GM23338 (cell line): ENCODE results near the gene AP2A2. TPM values are rescaled to one million over a fixed set of nuclear protein-coding genes. Genes with fewer than 3 reads are reported as not detected.

ENCODE experiments used
- ATAC-seq: fragments of 200-7000 bp; cut with Tn5 transposase; 3 replicates; pipeline ENCODE4 v1.9.1; 2020
- DNase-seq: peaks from one replicate; pipeline ENCODE4 v3.0.0-alpha.2; 2015; ENCODE audit warnings: low spot score
- H2AFZ ChIP-seq: fragments of 200-600 bp; sonication (generic); 2 replicates; pipeline ENCODE4 v1.8.0; 2016; ENCODE audit warnings: antibody characterized with exemption, mild to moderate bottlenecking, moderate library complexity
- H3F3A ChIP-seq: fragments of 200-600 bp; sonication (generic); replicated peaks from 2 replicates; pipeline ENCODE4 v1.8.0; 2017; ENCODE audit warnings: antibody characterized with exemption, mixed run types, low read depth
- H3K27ac ChIP-seq: fragments of 200-600 bp; sonication (generic); 2 replicates; pipeline ENCODE4 v1.6.1; 2016; ENCODE audit warnings: low read depth
- H3K27me3 ChIP-seq: fragments of 200-600 bp; sonication (generic); 2 replicates; pipeline ENCODE4 v1.8.0; 2016; ENCODE audit warnings: mild to moderate bottlenecking, mixed run types, moderate library complexity; ENCODE audit not compliant: insufficient read depth
- H3K36me3 ChIP-seq: fragments of 200-600 bp; sonication (generic); 2 replicates; pipeline ENCODE4 v1.8.0; 2016; ENCODE audit warnings: mild to moderate bottlenecking; ENCODE audit not compliant: insufficient read depth
- H3K4me1 ChIP-seq: fragments of 200-600 bp; sonication (generic); 2 replicates; pipeline ENCODE4 v1.8.0; 2016; ENCODE audit warnings: mild to moderate bottlenecking, moderate library complexity; ENCODE audit not compliant: insufficient read depth
- H3K4me2 ChIP-seq: fragments of 200-600 bp; sonication (generic); 2 replicates; pipeline ENCODE4 v1.7.1; 2017; ENCODE audit warnings: mixed run types
- H3K4me3 ChIP-seq: fragments of 200-600 bp; sonication (generic); 2 replicates; pipeline ENCODE4 v1.6.1; 2016; ENCODE audit warnings: mixed run types
- H3K79me2 ChIP-seq: fragments of 200-600 bp; sonication (generic); replicated peaks from 2 replicates; pipeline ENCODE4 v1.8.0; 2017; ENCODE audit warnings: mild to moderate bottlenecking; ENCODE audit not compliant: insufficient read depth
- H3K9me2 ChIP-seq: fragments of 200-600 bp; sonication (generic); 2 replicates; pipeline ENCODE4 v1.8.0; 2017; ENCODE audit not compliant: insufficient read depth
- H4K20me1 ChIP-seq: fragments of 200-600 bp; sonication (generic); replicated peaks from 2 replicates; pipeline ENCODE4 v1.8.0; 2017; ENCODE audit warnings: mild to moderate bottlenecking; ENCODE audit not compliant: insufficient read depth
- H3K27ac Mint-ChIP-seq: 2 replicates; pipeline ENCODE4 v1.8.0; 2020; ENCODE audit warnings: inconsistent platforms, mild to moderate bottlenecking, moderate library complexity, mixed read lengths
- H3K27me3 Mint-ChIP-seq: 3 replicates; pipeline ENCODE4 v1.8.0; 2022; ENCODE audit warnings: low read depth, mild to moderate bottlenecking, moderate library complexity, mixed read lengths, inconsistent platforms; ENCODE audit not compliant: insufficient read depth, poor library complexity
- H3K36me3 Mint-ChIP-seq: 3 replicates; pipeline ENCODE4 v1.8.0; 2021; ENCODE audit warnings: low read depth, mild to moderate bottlenecking, inconsistent platforms, moderate library complexity, mixed read lengths
- H3K4me1 Mint-ChIP-seq: 3 replicates; pipeline ENCODE4 v1.8.0; 2020; ENCODE audit warnings: mild to moderate bottlenecking, inconsistent platforms, mixed read lengths
- H3K4me3 Mint-ChIP-seq: 3 replicates; pipeline ENCODE4 v1.8.0; 2021; ENCODE audit warnings: moderate library complexity, mild to moderate bottlenecking, inconsistent platforms, mixed read lengths
- H3K9me3 Mint-ChIP-seq: 3 replicates; pipeline ENCODE4 v1.8.0; 2020; ENCODE audit warnings: moderate library complexity, mild to moderate bottlenecking, inconsistent platforms, mixed read lengths
- CREB1 ChIP-seq: fragments of 250-450 bp; sonication (Bioruptor Pico); IDR thresholded peaks from 2 replicates; pipeline ENCODE4 v1.5.0; 2020; ENCODE audit warnings: low read depth, mild to moderate bottlenecking, moderate library complexity
- EZH2 ChIP-seq: fragments of 200-600 bp; sonication (generic); IDR thresholded peaks from one replicate; pipeline ENCODE4 v1.8.0; 2017; ENCODE audit warnings: antibody characterized with exemption, mild to moderate bottlenecking, low read depth; ENCODE audit not compliant: unreplicated experiment
- EZH2phosphoT487 ChIP-seq: fragments of 200-600 bp; sonication (generic); IDR thresholded peaks from one replicate; pipeline ENCODE4 v1.8.1; 2018; ENCODE audit warnings: antibody characterized with exemption; ENCODE audit not compliant: unreplicated experiment
- JUNB ChIP-seq: IDR thresholded peaks from one replicate; pipeline ENCODE4 v1.6.1; 2016; ENCODE audit warnings: antibody characterized with exemption; ENCODE audit not compliant: unreplicated experiment
- NANOG ChIP-seq: IDR thresholded peaks from 2 replicates; pipeline ENCODE4 v1.6.1; 2016; ENCODE audit warnings: antibody characterized with exemption, borderline replicate concordance
- POLR2AphosphoS5 ChIP-seq: IDR thresholded peaks from 2 replicates; pipeline ENCODE4 v1.6.1; 2016; ENCODE audit warnings: antibody characterized with exemption, low read depth
- REST ChIP-seq: IDR thresholded peaks from one replicate; pipeline ENCODE4 v1.6.1; 2018; ENCODE audit warnings: antibody characterized with exemption; ENCODE audit not compliant: unreplicated experiment
- STAT1 ChIP-seq: IDR thresholded peaks from one replicate; pipeline ENCODE4 v1.6.1; 2016; ENCODE audit warnings: antibody characterized with exemption; ENCODE audit not compliant: unreplicated experiment
- ZNF114 ChIP-seq: fragments of 250-450 bp; sonication (Bioruptor Pico); IDR thresholded peaks from 2 replicates; pipeline ENCODE4 v1.5.0; 2020; ENCODE audit warnings: mild to moderate bottlenecking, moderate library complexity
- ZNF331 ChIP-seq: fragments of 250-450 bp; sonication (Bioruptor Pico); IDR thresholded peaks from 2 replicates; pipeline ENCODE4 v1.5.0; 2020; ENCODE audit warnings: low read depth, mild to moderate bottlenecking, moderate library complexity
- polyA plus RNA-seq: library from polyadenylated mRNA; unstranded; fragments of >200 nt; fragmentation: Nextera tagmentation; extraction: Ambion mirVana; gene quantifications from 2 replicates; pipeline ENCODE4 v1.2.1, GENCODE V29; 2016
- total RNA-seq: library from RNA; depleted of rRNA; stranded (reverse); fragments of >200 nt; shearing (Covaris generic); gene quantifications from 2 replicates; pipeline ENCODE4 v1.2.3, GENCODE V29; 2014
- TF ChIP-seq, protein P1 (sequence below), 2 experiments: fragments of 200-600 bp in 1 of 2; sonication (generic) in 1 of 2; conservative IDR thresholded peaks; 2 replicates each; pipeline versions ENCODE4 v1.5.1 to v1.6.1; 2016 to 2017; ENCODE audit warnings: antibody characterized with exemption in 2 of 2, low read depth in 2 of 2, mild to moderate bottlenecking in 2 of 2, moderate library complexity in 1 of 2
- TF ChIP-seq, protein P2 (sequence below): IDR thresholded peaks from 2 replicates; pipeline ENCODE4 v1.6.1; 2016; ENCODE audit warnings: antibody characterized with exemption

AP2A2 gene
- total and polyA plus RNA-seq, 2 experiments from 2014 or later, result 23.7 to 47.5 TPM

DNA sequence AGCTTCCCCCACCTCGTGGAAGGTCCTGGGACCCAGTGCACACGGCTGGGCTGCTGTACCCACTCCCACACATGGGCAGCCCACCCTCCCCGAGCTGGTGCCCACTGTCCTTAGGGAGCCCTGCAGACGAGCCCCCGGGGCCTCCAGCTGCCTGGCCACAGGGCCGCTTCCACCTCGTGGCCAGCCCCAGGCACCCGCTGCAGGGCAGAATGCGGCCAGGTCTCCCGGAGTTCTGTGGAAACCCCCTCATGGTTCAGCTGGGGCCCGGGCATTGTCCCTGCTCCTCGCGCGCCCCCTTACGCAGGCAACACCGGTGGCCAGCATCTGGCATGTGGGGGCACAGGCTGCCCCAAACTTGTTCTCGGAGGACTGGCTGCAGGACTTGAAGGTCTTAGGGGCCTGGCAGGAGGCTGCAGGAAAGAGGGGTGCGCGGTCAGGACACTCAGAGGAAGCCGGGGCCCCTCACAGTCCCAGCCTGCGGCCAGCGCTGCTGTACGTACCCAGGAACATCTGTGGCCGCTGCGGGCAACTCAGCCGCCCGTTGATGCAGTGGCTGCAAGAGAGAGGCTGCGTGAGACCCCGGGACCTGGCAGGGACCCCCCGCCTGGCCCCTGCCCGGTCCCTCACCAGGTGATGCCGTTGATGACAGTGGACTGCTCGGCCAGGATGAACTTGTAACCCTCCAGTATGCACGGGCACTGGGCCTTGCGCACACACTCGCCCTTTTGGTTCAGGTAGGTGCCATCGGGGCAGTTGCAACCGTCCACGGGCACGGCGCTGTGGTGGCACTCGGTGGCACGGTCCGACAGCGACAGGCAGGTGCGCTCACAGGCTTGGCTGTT is 101.2 kb downstream of the AP2A2 start:
- H2AFZ ChIP-seq, result no peak overlapping the region
- no peaks in the 10 kb centered on the region for H4K20me1 ChIP-seq
- Mint-ChIP-seq H3K4me1 (no peaks in the 10 kb centered on the region; the same call in 2 of the 3 replicates), H3K9me3 (no peaks in the 10 kb centered on the region), H3K36me3 (no peaks in the 10 kb centered on the region; the same call in 2 of the 3 replicates), H3K27ac (no peak overlapping the region), H3K4me3 (no peak overlapping the region), H3K27me3 (peaks cover 14% of the 10 kb centered on the region)
- ATAC-seq, result no peak
- no peak for DNase-seq
- H3K9me2 ChIP-seq, result no peaks in the 10 kb centered on the region
- no peak overlapping the region for H3K27ac ChIP-seq
- no peak overlapping the region for H3K4me2 ChIP-seq
- no peaks in the 10 kb centered on the region for H3K27me3 ChIP-seq
- H3K4me3 ChIP-seq, result no peak overlapping the region
- TF ChIP-seq, protein P1, sequence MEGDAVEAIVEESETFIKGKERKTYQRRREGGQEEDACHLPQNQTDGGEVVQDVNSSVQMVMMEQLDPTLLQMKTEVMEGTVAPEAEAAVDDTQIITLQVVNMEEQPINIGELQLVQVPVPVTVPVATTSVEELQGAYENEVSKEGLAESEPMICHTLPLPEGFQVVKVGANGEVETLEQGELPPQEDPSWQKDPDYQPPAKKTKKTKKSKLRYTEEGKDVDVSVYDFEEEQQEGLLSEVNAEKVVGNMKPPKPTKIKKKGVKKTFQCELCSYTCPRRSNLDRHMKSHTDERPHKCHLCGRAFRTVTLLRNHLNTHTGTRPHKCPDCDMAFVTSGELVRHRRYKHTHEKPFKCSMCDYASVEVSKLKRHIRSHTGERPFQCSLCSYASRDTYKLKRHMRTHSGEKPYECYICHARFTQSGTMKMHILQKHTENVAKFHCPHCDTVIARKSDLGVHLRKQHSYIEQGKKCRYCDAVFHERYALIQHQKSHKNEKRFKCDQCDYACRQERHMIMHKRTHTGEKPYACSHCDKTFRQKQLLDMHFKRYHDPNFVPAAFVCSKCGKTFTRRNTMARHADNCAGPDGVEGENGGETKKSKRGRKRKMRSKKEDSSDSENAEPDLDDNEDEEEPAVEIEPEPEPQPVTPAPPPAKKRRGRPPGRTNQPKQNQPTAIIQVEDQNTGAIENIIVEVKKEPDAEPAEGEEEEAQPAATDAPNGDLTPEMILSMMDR (conservative IDR thresholded peaks at IDR 0.05; ENCODE audit: low read depth in 2 of 2), result no peak
- no peak for TF ChIP-seq EZH2
- H3K36me3 ChIP-seq, result no peaks in the 10 kb centered on the region
- H3K79me2 ChIP-seq, result no peaks in the 10 kb centered on the region
- H3K4me1 ChIP-seq, result no peaks in the 10 kb centered on the region
- no peaks in the 10 kb centered on the region for H3F3A ChIP-seq

- Mint-ChIP-seq H3K36me3 (no peaks in the 10 kb centered on the region; the same call in 2 of the 3 replicates), H3K9me3 (no peaks in the 10 kb centered on the region), H3K4me3 (no peak overlapping the region), H3K27ac (no peak overlapping the region), H3K27me3 (peaks cover 12% of the 10 kb centered on the region), H3K4me1 (no peaks in the 10 kb centered on the region; the same call in 2 of the 3 replicates)
- H3K79me2 ChIP-seq, result no peaks in the 10 kb centered on the region
- no peak overlapping the region for H3K27ac ChIP-seq
- no peaks in the 10 kb centered on the region for H3K36me3 ChIP-seq
- H4K20me1 ChIP-seq, result no peaks in the 10 kb centered on the region
- ATAC-seq (no peak), DNase-seq (no peak)
- no peak overlapping the region for H3K4me3 ChIP-seq
- H3K4me1 ChIP-seq, result no peaks in the 10 kb centered on the region
- no peaks in the 10 kb centered on the region for H3F3A ChIP-seq
- no peak overlapping the region for H3K4me2 ChIP-seq
- H2AFZ ChIP-seq, result no peak overlapping the region
- H3K27me3 ChIP-seq, result no peaks in the 10 kb centered on the region
- no peaks in the 10 kb centered on the region for H3K9me2 ChIP-seq
- TF ChIP-seq JUNB (no peak), STAT1 (no peak), POLR2AphosphoS5 (no peak), EZH2 (no peak), NANOG (no peak), CREB1 (CRISPR knock-in tag) (no peak), REST (no peak), ZNF114 (CRISPR knock-in tag) (no peak), ZNF331 (CRISPR knock-in tag) (no peak), EZH2phosphoT487 (no peak)
- TF ChIP-seq, protein P1 (conservative IDR thresholded peaks at IDR 0.05; ENCODE audit: low read depth in 2 of 2), result no peak
- TF ChIP-seq, protein P2, sequence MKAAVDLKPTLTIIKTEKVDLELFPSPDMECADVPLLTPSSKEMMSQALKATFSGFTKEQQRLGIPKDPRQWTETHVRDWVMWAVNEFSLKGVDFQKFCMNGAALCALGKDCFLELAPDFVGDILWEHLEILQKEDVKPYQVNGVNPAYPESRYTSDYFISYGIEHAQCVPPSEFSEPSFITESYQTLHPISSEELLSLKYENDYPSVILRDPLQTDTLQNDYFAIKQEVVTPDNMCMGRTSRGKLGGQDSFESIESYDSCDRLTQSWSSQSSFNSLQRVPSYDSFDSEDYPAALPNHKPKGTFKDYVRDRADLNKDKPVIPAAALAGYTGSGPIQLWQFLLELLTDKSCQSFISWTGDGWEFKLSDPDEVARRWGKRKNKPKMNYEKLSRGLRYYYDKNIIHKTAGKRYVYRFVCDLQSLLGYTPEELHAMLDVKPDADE, result no peak
These were observed 102.0 kb downstream of the AP2A2 start for GRCh38 chr11:1027483-1028290.
